Measurements from ENCODE around the gene PCBP3.

Gene PCBP3

DNA sequence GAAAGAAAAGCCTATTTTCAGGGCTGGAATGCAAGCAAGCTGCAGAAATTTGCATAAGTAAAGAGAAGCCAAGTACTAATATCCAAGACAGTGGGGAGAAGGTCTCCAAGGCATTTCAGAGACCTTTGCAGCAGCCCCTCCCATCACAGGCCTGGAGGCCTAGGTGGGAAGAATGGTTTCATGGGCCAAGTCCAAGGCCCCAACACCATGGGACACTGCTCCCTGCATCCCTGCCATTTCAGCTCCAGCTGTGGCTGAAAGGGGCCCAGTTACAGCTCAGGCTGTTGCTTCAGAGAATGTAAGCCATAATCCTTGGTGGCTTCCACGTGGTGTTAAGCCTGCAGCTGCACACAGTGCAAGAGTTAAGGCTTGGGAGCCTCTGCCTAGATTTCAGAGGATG lies 321.1 kb downstream of the PCBP3 start:
- H3K27ac Mint-ChIP-seq, result no peak overlapping the region
- H3K9me3 Mint-ChIP-seq, result peaks cover 18% of the 10 kb centered on the region
- no peaks in the 10 kb centered on the region for H3K36me3 Mint-ChIP-seq (ENCODE audit: low read depth)

DNA sequence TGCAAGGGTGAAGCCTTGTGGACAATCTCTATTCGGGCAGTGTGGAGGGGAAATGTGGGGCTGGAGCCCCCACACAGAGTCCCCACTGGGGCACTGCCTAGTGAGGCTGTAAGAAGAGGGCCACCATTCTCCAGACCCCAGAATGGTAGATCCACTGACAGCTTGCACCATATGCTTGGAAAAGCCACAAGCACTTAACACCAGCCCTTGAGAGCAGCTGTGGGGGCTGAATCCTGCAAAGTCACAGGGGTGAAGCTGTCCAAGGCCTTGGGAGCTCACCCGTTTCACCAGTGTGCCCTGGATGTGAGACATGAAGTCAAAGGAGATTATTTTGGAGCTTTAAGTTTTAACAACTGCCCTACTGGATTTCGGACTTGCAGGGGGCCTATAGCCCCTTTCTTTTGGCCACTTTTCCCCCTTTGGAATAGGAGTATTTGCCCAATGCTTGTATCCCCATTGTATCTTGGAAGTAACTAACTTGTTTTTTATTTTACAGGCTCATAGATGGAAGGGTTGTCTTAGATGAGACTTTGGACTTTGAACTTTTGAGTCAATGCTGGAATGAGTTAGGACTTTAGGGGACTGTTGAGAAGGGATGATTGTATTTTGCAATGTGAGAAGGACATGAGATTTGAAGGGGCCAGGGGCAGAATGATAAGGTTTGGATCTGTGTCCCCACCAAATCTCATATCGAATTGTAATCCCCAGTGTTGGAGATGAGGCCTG lies 321.7 kb downstream of the PCBP3 start:
- Mint-ChIP-seq H3K4me1 (ENCODE audit: low read depth) (no peaks in the 10 kb centered on the region), H3K4me3 (no peak overlapping the region), H3K27ac (no peak overlapping the region), H3K27me3 (ENCODE audit: low read depth) (peaks cover 6% of the 10 kb centered on the region), H3K9me3 (peaks cover 18% of the 10 kb centered on the region), H3K36me3 (ENCODE audit: low read depth) (no peaks in the 10 kb centered on the region)

More for the DNA sequence above, 321.1 kb downstream of the PCBP3 start:
- Mint-ChIP-seq H3K4me1 (ENCODE audit: low read depth) (no peaks in the 10 kb centered on the region), H3K4me3 (no peak overlapping the region), H3K27me3 (ENCODE audit: low read depth) (peaks cover 6% of the 10 kb centered on the region)

GRCh38 chr21:45966791-45967394 lies 323.4 kb downstream of the PCBP3 start:
- Mint-ChIP-seq H3K27ac (no peak overlapping the region), H3K36me3 (ENCODE audit: low read depth) (no peaks in the 10 kb centered on the region), H3K4me3 (no peak overlapping the region), H3K4me1 (ENCODE audit: low read depth) (no peaks in the 10 kb centered on the region), H3K27me3 (ENCODE audit: low read depth) (peaks cover 6% of the 10 kb centered on the region), H3K9me3 (peaks cover 4% of the 10 kb centered on the region)

GRCh38 chr21:45969921-45970673 lies 326.6 kb downstream of the PCBP3 start:
- Mint-ChIP-seq H3K36me3 (ENCODE audit: low read depth) (no peaks in the 10 kb centered on the region), H3K9me3 (no peaks in the 10 kb centered on the region), H3K4me3 (no peak overlapping the region), H3K27me3 (ENCODE audit: low read depth) (peaks cover 14% of the 10 kb centered on the region), H3K27ac (no peak overlapping the region), H3K4me1 (ENCODE audit: low read depth) (peaks cover 2% of the 10 kb centered on the region)

DNA sequence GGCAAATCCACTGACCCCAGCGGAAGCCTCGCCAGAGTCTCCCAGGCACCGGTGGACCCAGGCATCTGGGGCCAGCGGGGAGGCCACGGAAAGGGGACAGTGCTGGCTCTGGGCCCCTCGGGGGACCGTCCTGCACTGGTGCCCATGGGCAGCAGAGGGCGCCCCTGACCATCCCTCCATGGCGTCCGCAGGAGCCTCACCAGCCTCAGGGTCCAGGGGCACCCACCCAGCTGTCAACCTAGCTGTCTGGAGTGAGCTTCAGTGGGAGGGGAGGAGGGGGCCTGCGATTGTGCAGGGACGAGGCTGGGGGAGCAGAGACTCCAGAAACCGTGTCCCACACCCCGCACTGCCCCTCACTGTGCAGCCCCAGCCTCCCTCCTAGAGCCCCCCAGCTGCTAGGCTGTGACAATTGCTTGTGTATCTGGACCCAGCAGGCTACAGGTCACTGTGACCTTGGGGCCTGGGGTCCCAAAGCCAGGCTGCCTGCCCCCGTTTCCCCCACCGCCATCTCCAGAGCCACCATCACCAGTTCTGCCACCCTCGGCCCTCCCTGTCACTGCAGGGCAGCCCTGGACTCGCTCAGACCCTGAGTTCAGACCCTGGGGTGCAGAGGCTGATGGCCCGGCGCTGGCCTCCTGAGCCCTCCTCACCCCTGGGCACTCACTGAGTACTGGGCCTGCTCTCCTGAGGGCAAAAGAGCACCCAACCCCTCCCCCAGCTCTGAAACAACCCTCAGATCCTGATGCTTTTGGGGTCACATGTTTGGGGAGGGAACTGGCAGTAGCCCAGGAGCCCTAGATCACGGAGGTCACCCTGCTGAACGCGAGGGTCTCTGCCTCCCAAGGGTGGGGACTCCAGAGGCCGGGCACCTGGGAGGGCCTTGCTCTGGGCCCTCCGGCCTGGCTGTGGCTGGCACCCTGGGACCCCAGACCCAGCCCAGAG lies 327.4 kb downstream of the PCBP3 start:
- Mint-ChIP-seq H3K36me3 (ENCODE audit: low read depth) (no peaks in the 10 kb centered on the region), H3K27me3 (ENCODE audit: low read depth) (peaks cover 23% of the 10 kb centered on the region), H3K4me3 (no peak overlapping the region), H3K27ac (no peak overlapping the region), H3K4me1 (ENCODE audit: low read depth) (peaks cover 2% of the 10 kb centered on the region), H3K9me3 (no peaks in the 10 kb centered on the region)

- no peaks in the 10 kb centered on the region for H3K36me3 Mint-ChIP-seq (ENCODE audit: low read depth)
- H3K27ac Mint-ChIP-seq, result no peak overlapping the region
- peaks cover 3% of the 10 kb centered on the region for H3K4me1 Mint-ChIP-seq (ENCODE audit: low read depth)
- H3K9me3 Mint-ChIP-seq, result no peaks in the 10 kb centered on the region
- H3K4me3 Mint-ChIP-seq, result no peak overlapping the region
- peaks cover 30% of the 10 kb centered on the region for H3K27me3 Mint-ChIP-seq (ENCODE audit: low read depth)
Measured at GRCh38 chr21:45971616-45972352, 328.3 kb downstream of the PCBP3 start.

DNA sequence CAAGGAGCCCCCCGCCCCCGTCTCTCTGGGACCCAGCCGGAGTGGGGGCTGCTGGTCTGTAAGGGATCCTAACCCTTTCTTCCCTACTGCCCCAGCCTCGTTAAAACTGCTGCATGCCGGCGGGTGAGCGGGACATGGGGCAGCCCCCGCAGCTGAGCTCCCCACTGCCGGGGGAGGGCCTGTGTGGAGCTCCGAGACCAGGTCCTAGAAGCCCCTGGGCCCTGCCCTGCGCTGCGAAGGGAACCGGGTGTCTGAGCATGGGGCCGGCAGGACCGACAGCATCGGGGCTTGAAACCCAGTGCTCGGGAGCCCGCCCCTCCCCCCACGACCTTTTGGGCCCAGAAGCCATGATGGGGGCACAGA lies 328.8 kb downstream of the PCBP3 start:
- Mint-ChIP-seq H3K27me3 (ENCODE audit: low read depth) (peaks cover 30% of the 10 kb centered on the region), H3K36me3 (ENCODE audit: low read depth) (no peaks in the 10 kb centered on the region)

DNA sequence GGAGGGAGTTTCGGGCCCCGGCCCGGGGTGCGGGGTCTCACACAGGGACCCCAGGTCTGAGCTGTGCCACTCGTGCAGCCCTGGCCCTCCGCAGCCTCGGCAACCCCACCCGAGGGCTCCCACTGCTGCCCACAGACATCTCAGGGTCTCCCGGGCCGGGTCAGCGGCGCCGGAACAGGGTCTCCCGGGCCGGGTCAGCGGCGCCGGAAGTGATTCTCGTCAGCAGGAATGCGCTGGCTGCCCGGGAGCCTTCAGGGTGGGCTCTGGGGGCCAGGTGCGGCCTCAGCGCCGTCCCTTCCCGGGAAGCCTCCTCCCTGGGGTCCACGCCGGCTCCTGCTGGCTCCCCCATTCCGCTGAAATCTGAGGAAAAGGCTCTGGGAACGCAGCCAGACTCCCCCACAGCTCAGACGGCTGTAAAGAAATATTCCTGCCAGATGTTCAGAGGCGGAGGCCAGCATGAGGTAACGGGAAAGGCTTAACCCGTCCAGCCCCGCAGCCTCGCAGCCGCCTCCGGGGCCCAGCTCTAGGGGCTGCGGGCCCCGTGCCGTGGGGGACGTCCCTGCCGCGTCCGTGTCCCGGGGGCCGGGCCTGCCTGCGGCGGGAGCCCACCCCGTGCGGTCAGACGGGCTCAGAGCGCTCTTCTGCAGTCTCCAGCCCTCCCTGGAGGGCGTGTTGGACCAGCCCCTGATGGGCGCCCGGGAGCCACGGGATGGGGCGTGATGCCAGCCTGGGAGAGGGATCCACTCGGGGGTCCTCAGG lies 329.4 kb downstream of the PCBP3 start:
- Mint-ChIP-seq H3K4me3 (peak overlapping the region; percentile 80), H3K27me3 (ENCODE audit: low read depth) (peaks cover 30% of the 10 kb centered on the region), H3K36me3 (ENCODE audit: low read depth) (no peaks in the 10 kb centered on the region), H3K27ac (no peak overlapping the region), H3K9me3 (no peaks in the 10 kb centered on the region), H3K4me1 (ENCODE audit: low read depth) (peaks cover 3% of the 10 kb centered on the region)

More for the DNA sequence above, 328.8 kb downstream of the PCBP3 start:
- H3K9me3 Mint-ChIP-seq, result no peaks in the 10 kb centered on the region
- H3K4me1 Mint-ChIP-seq (ENCODE audit: low read depth), result peaks cover 3% of the 10 kb centered on the region
- H3K27ac Mint-ChIP-seq, result no peak overlapping the region
- no peak overlapping the region for H3K4me3 Mint-ChIP-seq

GRCh38 chr21:45973475-45974072 lies 330.0 kb downstream of the PCBP3 start:
- Mint-ChIP-seq H3K27ac (peak overlapping the region; percentile 57), H3K36me3 (ENCODE audit: low read depth) (no peaks in the 10 kb centered on the region), H3K9me3 (no peaks in the 10 kb centered on the region), H3K4me1 (ENCODE audit: low read depth) (peaks cover 3% of the 10 kb centered on the region), H3K4me3 (peak overlapping the region; percentile 80), H3K27me3 (ENCODE audit: low read depth) (peaks cover 35% of the 10 kb centered on the region)

GRCh38 chr21:45974073-45975019 lies 330.8 kb downstream of the PCBP3 start:
- no peak overlapping the region for H3K27ac Mint-ChIP-seq
- H3K27me3 Mint-ChIP-seq (ENCODE audit: low read depth), result peaks cover 36% of the 10 kb centered on the region
- H3K4me1 Mint-ChIP-seq (ENCODE audit: low read depth), result peaks cover 3% of the 10 kb centered on the region
- H3K9me3 Mint-ChIP-seq, result no peaks in the 10 kb centered on the region
- no peaks in the 10 kb centered on the region for H3K36me3 Mint-ChIP-seq (ENCODE audit: low read depth)
- H3K4me3 Mint-ChIP-seq, result peak overlapping the region; percentile 80

GRCh38 chr21:45975020-45975666 lies 331.6 kb downstream of the PCBP3 start:
- Mint-ChIP-seq H3K36me3 (ENCODE audit: low read depth) (no peaks in the 10 kb centered on the region), H3K4me3 (no peak overlapping the region), H3K27me3 (ENCODE audit: low read depth) (peaks cover 42% of the 10 kb centered on the region), H3K9me3 (no peaks in the 10 kb centered on the region), H3K27ac (no peak overlapping the region), H3K4me1 (ENCODE audit: low read depth) (peaks cover 7% of the 10 kb centered on the region)
